AG08395 (cell line): ENCODE results near the gene DOLPP1.

Source experiments
- DNase-seq: peaks from one replicate; pipeline ENCODE4 v3.0.0; 2012; ENCODE audit warnings: mixed read lengths, low spot score

Gene DOLPP1, protein sequence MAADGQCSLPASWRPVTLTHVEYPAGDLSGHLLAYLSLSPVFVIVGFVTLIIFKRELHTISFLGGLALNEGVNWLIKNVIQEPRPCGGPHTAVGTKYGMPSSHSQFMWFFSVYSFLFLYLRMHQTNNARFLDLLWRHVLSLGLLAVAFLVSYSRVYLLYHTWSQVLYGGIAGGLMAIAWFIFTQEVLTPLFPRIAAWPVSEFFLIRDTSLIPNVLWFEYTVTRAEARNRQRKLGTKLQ

DNA sequence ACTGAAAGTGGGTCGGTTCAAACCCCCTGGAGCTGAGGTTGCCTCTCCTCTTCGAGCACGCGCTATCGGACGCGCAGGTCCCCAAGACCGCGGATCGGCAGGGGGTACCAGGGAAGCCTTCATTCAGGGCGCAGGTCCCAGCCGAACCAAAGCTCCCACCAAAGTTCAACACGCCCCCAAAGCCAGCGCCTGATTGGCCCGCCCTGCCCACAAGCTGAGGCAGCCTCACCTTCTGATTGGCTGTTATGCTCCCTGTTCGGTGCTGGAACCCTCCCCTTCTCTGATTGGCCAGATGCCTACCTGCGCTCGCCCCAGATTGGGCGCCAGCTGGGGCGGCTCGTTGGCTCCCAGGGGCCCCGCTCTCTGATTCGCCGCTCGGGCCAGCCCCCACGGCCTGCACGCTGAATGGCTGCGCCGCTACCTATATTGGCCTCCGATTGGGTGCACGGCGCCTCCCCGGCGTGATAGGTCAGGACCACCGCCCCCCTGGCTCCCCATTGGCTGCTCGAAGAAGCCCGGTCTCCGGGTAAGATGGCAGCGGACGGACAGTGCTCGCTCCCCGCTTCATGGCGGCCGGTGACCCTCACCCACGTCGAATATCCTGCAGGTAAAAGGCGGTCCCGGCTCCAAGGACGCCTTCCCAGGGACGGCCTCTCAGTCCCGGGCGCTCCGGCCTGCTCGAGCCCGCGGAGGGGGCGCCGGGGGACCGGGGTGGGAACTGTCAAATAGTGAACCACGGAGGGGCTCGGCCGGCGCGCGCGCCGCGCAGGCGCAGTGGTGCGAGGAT lies at the start of gene DOLPP1:
TSS of gene DOLPP1 (plus strand) at position 511 of the 787 bp plus-strand sequence. CDS start at position 532, 21 bp downstream.
- peak; percentile 100 for DNase-seq

DNA sequence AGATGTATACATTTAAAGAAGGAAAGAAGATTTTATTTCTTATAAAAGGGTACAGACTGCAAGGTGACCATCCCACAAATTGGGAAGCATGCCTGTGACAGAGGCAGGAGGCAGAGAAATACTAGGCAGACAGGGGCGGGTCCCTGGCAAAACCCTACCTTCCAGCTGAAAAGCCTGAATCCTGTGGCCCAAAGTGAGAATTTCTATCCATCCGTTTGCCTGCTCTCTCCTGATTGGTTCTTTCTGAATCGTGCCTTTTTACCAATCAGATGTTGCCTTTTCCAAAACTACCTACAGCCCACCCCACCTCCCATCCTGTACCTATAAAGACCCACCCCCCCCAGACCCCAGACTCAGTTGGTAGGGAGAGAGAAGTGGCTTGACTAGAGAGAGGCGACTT lies 49.4 kb upstream of the DOLPP1 start:
- DNase-seq: no peak

DNA sequence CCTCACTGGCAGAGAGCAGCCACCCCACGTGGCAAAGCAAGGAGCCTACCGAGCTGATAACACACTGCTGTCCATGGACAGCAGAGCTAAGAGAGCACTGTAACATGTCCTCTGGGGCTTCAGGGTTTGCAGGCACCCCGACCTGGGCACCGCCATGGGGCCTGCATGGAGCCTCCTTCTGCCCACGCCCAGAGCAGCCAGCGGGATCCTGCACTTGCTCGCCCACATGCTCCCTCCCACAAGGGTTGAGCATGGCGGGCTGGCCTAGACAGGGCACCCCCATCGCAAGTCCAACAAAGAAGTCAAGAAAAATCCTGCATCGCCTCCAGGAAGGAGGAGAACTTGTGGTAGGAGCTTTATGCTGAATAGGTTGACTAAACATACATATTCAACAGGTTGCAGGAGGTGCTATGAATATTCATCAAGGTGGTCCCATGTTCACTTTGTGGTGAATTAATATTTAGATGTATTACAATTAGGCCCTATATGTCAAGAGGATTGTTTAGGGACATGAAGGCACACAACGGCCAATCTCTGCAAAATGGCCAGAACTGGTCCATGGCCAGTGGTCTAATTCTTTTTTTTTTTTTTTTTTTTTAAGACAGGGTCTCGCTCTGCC lies 48.3 kb upstream of the DOLPP1 start:
- no peak for DNase-seq

DNA sequence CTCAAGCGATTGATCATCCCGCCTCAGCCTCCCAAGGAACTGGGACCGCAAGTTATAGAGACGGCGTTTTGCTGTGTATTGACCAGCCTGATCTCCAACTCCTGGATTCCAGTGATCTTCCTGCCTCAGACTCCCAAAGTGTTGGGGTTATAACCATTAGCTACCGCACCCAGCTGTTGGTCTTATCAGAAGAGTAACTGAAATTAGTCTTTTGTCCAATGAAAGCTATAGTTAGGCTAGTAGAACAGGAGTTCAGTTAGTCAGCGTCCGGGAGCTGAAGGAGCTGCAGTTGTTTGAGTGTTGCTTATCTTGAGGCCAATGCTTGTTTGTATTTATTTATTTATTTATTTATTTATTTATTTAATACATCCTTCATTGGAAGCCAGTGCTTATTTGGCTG lies 47.7 kb upstream of the DOLPP1 start:
- no peak for DNase-seq

DNA sequence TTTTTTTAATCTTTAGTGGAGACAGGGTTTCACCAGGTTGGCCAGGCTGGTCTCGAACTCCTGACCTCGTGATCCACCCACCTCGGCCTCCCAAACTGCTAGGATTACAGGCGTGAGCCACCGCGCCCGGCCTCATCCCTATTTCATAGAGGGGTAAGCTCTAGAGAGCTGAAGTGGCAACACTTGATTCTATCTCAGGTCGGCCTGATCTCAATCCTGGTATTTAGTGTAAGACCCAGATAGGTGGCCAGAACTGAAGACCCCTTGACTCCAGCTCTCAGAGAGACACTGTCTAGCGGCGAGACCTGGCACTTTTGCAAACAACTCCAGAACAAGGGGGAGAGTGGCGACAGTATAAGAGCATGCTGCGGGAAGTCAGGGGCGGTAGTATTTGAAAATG lies 45.1 kb upstream of the DOLPP1 start:
- DNase-seq: peak; percentile 30

DNA sequence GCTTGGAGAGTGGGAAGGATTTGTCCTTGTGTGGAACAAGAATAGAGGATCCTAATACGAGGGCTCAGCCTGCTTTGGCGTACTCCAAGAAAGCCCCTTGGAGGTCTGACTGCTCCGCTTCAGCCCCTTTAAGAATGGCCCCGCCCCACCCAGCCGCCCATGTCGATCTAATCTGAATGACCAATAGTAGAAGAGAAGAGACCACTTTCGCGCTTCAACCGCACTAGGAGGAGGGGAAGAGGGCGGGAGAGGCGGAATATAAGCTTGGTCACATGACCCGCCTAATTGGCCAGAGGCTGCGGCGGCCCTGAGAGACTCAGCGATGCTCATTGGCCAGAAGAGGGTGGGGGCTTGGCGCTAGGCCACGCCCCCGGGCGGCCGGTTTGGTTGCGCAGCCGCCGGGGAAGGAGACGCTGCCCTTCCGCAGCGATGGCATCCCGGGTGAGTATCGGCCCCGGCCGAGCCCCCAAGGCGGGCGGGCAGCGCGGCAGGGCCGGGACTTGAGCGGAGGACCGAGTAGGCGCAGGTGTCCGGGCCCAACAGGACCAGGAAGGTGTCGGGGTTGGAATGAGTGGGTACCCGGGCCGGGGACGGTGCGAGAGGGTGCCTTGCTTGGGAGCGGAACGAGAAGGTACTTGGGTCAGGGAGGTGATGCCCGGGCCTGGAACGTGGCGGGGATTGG lies 44.5 kb upstream of the DOLPP1 start, which contains the start of gene MIGA2:
TSS of gene MIGA2 (plus strand) at position 386 of the 682 bp plus-strand sequence. CDS start 3,969 bp downstream, outside the sequence.
- DNase-seq: peak; percentile 100

DNA sequence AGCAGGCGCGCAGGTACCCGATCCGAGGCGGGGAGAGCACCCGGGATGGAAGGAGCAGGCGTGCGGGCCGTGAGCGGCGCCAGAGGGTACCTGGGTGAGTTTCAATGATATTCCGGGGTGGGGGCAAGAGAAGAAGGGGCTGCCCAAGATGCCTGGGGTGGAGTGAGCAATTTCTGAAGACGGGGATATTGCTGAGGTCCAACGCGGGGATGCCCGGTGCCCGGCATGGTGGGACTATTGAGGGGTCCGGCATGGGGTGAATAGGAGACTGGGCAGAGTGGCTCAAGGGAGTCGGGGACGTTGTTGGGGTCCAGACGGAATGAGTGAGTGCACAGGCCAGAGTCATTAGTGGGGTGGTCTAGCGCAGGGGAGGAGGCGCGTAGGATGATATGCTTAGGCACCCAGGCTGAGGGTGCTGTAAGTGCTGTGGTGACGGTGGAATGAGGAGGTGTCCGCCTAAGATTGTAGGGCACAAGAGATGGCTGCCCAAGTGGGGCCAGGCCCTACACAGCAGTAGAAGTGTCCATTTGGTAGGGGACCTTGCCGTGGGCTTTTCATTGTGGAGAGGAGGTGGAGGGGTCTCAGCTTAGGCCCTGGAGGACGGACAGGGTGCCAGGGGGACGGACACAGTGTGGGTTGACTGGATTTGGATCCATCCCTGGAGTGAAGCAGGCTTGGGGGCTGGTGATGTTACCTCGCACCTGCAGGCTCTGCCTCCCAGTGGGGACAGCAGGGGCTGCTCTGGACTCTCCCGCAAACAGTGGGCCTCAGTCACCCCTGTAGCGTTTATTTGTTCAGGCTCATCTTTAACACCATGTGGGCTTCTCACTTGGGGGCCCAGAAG lies 43.8 kb upstream of the DOLPP1 start:
- no peak for DNase-seq

DNA sequence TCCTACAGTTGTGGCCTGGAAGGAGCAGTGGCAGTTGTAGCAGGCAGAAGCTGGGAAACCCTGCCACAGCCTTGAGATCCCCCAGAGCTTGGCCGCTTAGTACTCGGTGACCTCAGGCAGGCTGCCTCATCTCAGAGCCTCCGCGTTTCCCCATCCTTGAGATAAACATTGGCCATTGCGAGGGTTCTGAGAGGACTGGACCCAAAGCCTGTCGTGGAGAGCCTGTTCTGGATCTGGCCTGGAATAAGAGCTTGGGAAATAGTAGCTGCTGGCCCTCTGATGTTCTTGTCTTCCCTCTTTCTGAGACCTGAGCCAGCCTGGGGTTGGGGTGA lies 43.2 kb upstream of the DOLPP1 start:
- DNase-seq: no peak

DNA sequence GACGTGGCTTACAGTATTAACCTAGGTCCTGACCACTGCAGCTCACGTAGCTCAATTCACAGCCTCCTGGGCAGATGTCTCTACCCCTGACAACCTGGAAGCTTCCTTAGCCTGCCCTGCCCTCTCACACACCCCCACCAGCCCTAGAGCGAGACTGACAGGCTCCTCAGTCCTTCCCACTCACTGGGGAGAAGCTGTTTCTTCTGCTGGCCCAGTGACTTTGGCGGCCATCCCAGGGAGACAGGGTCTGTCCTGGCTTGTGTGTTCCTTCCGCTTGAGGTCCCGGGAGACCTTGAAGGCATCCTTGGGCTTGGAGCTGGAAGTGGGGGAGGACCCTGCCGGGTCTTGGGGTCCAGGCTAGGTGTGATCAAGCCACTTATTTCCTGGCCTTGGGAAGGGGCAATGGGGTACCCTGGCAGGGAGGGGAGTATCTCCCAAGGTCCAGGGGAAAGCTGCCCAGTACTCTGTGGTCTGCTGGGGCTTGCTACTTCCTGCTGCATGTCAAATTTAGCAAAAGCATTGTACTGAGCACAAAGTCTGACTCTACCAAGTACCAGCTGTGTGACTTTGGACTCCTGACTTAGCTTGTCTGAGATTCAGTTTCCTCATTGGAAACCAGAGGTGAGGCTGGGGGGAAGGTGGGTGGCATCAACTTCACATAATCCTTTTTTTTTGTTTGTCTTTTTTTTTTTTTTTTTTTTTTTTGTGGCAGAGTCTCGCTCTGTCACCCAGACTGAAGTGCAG lies 42.6 kb upstream of the DOLPP1 start:
- no peak for DNase-seq

DNA sequence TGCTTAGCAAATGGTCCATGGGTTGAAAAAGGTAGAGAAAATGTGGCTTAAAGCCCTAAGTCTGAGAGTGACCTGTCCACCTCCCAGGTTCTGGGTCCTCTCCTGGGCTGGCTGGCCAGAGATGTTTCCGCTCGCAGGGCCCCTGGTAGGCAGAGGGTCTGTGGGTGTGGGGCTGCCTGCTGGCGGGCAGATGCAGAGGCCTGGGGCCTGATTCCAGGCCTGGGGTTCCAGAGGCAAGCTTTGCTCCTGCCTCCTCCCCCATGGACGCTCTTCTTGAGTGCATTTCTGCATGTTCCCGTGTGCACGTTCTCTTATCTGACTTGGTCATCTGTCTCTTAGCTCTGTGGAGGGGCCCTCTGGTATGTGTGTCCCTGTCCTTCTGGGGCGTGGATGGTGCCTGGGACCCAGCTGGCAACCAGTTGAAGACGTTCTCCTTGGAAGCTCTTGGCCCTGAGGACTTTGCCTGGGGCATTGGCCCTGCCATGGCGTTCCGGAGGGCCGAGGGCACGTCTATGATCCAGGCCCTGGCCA lies 40.7 kb upstream of the DOLPP1 start:
- DNase-seq: no peak

DNA sequence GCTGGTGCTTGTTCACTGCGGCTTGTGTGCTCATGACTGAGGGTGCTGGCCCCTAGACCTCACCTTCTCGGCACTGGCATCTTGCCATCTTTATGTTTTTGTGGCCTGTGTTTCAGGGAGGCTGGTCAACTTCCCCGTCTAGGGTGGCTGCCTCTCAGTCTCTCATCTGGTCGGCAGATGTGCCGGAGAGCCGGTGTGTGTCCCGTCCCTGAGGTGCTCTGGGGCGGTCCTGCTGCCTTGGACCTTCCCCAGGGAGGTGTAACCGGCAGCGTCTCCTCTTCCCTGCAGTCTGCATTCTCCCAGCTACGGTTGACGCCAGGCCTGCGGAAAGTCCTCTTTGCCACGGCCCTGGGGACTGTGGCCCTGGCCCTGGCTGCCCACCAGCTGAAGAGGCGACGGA lies 38.9 kb upstream of the DOLPP1 start:
- DNase-seq: no peak

DNA sequence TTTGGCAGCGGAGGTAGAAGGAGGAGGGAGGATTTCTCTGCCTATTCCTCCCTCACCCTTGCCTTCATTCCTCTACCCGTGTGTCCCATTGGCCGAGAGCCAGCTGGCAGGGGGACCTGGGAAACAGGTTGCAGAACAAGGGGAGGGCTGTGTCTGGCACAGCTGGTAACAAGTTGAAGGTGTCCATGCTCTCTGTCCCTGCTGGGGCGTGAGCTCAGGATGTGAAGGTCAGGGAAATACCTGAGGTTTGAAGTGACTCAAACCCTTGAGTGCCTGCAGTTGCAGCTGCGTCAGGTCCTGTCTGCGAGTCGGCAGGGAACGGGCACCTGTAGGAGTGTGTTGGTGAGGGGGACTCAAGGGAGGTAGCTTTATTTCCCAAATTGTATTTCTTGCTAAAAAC lies 28.3 kb upstream of the DOLPP1 start:
- DNase-seq: no peak

DNA sequence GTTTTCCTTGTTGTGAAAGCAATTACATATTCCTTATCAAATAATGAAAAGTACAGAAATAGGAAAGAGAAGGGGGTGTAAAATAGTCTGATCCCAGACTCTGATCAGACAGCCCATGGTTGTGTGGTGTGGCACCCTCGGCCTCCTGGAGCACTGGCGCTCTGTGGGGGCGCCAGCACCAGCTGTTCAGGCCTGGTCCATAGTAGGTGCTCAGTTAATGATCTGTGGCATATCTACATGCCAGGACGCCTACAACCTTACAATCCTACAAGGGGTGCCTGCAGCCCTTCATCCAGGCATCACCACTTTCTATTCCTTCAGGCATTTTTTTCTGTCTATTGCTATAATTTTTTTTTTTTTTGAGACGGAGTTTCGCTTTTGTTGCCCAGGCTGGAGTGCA lies 27.9 kb upstream of the DOLPP1 start:
- DNase-seq: no peak

DNA sequence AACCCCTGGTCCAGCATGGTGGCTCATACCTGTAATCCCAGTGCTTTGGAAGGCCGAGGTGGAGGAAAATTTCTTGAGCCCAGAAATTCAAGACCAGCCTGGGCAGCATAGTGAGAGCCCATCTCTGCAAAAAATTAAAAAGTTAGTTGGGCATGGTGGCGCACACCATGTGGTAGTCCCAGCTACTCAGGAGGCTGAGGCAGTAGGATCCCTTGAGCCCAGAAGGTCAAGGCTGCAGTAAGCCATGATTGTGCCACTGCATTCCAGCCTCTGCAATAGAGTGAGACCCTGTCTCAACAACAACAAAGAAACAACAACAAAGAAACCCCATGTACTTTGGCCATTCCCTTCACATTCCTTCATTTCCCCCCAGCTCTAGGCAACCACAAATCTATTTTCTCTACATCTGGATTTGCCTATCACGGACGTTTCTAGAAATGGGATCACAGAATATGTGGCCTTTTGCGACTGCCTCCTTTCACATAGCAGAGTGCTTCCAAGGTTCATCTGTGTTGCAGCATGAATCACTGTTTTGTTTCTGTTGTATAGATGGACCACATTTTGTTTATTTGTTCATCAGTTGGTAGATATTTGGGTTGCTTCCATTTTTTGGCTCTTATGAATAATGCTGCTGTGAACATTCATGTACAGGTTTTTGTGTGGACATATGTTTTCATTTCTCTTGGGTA lies 26.6 kb upstream of the DOLPP1 start:
- DNase-seq: no peak

DNA sequence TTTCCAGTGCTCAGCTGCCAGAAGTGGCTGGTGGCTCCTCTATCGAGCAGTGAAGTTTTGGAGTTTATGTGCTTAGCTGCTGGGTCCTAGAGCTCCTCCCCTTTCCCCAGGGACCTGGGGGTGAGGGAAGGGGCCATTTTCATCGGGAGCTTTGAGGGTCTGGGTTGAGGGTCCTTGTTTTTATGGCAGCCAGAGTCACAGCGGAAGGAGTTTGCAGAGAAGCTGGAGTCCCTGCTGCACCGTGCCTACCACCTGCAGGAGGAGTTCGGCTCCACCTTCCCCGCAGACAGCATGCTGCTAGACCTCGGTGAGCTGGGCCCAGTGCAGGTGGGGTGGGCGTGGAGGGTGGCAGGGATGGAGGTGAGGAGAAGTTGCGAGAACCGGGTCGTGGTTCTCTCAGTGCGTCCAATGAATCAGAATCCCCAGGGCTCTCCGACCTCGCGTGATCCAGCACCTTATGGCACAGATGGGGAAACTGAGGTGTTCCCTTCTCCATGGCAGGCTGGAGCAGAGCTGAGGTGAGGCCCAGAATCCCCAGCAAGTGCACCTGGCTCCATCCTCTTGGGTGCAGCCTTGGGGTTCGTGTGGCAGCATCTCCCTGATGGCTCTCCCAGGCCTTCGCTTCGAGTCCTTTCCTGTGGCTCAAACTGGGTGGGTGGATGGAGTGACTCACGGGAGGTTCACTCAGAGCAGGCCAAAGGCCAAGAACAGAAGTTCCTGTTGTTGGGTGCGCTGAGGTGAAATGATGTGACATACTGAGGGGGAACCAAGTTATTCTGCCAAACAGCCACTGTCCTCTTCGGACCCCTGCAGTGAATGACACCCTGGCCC lies 21.7 kb upstream of the DOLPP1 start:
- peak; percentile 33 for DNase-seq

DNA sequence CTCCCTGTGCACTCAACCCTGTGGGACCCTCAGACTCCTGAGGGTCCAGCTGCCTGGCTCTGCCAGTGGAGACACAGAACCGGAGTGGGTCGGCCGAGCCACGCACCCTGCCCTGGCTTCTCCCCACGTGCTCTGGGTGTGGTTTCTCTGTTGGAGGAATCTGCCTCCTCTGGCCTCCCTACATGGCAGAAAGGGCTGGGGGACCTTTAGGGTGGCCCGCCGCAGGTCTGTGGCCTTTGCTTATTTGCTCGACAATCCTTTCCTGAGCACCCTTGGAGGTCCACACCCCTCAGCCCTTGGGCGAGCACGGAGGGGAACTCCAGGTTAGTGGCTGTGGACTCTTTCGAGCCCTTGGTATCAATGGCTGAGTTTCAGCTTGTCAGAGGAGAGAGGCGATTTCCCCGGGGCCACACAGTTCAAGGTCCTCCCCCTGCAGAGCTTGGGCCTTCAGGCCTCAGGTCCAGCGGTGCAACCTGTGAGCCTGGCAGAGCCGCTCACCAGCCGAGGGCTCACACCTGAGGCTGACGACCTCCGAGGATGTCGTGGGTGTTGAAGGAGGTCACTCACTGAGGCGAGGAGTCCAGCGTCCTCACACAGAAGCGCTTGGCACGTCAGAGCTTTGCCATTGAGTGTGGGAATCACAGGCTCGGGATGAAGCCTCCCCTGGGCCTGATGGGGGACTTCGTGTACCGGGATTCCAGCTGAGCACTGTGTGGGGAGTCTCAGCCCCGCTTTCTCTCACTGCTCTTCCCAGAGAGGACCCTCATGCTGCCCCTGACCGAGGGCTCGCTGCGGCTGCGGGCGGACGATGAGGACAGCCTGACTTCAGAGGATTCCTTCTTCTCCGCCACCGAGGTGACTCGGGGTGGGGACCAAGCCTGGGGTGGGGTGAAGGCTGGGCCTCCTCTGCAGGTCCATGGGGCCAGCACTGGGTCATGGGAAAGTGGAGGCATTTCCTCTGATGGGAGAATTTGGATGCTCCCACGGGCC lies 20.8 kb upstream of the DOLPP1 start:
- DNase-seq: no peak

DNA sequence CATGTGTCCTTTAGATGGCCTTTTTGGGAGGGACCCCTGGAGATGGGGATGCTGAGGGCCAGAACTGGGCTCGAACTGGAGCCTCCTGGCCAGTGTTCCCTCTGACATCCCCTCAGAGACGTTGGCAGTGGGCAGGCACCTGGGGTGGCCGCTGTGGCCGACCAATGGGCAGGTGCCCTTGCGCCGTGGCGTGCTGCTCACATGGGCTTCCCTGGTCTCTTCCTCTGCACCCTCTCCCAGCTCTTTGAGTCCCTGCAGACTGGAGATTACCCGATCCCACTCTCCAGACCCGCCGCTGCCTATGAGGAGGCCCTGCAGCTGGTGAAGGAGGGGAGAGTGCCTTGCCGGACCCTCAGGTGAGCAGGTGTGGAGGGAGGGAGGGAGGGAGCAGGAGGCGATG lies 19.9 kb upstream of the DOLPP1 start:
- DNase-seq: no peak

DNA sequence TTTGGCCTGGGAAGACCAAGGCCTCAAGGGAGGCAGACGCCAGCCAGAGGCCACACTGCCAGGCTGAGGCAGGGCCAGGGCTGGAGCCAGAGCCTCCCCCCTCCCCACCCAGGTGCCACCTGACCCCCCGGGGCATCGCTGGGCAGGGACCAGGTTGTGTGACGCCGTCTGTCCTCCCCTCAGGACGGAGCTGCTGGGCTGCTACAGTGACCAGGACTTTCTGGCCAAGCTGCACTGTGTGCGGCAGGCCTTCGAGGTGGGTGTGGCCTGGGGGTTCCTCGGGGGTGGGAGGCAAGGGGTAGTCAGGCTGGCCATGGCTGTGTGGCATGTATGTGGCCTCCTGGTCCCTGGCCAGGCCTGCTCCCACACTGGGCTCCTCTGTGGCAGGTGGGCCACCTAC lies 17.9 kb upstream of the DOLPP1 start:
- no peak for DNase-seq
